ENCODE measurements around the gene KNOP1.
"Not testable (repeated sequence)": the region's sequence is repeated elsewhere in the genome, so short reads cannot be mapped to it uniquely, and the experiment has no call there.

Gene KNOP1

GRCh38 chr16:19743816-19744159 lies 25.8 kb upstream of the KNOP1 start:
- in situ Hi-C loops (cut with MboI; ENCODE audit: low sequenced_read_pairs), result no loop called here

GRCh38 chr16:19741354-19741753 lies 23.3 kb upstream of the KNOP1 start:
- in situ Hi-C loops (cut with MboI; ENCODE audit: low sequenced_read_pairs), result no loop called here

- in situ Hi-C loops (cut with MboI; ENCODE audit: low sequenced_read_pairs), result no loop called here
Measured at GRCh38 chr16:19737306-19738038, 19.4 kb upstream of the KNOP1 start.

- in situ Hi-C loops (cut with MboI; ENCODE audit: low sequenced_read_pairs), result no loop called here
Measured at GRCh38 chr16:19735074-19735867, 17.2 kb upstream of the KNOP1 start.

- in situ Hi-C loops (cut with MboI; ENCODE audit: low sequenced_read_pairs), result no loop called here
Measured at GRCh38 chr16:19733551-19733950, 15.5 kb upstream of the KNOP1 start.

- in situ Hi-C loops (cut with MboI; ENCODE audit: low sequenced_read_pairs), result no loop called here
Measured at GRCh38 chr16:19728636-19728965, 10.6 kb upstream of the KNOP1 start.

- in situ Hi-C loops (cut with MboI; ENCODE audit: low sequenced_read_pairs), result no loop called here
Measured at GRCh38 chr16:19722981-19723380, 5.0 kb upstream of the KNOP1 start.

- in situ Hi-C loops (cut with MboI; ENCODE audit: low sequenced_read_pairs), result no loop called here
Measured at GRCh38 chr16:19722269-19722952, 4.4 kb upstream of the KNOP1 start.

- in situ Hi-C loops (cut with MboI; ENCODE audit: low sequenced_read_pairs), result no loop called here
Measured at GRCh38 chr16:19718624-19718965, 568 bp upstream of the KNOP1 start.

GRCh38 chr16:19717314-19717713 lies 713 bp downstream of the KNOP1 start:
- in situ Hi-C loops (cut with MboI; ENCODE audit: low sequenced_read_pairs), result no loop called here

- in situ Hi-C loops (cut with MboI; ENCODE audit: low sequenced_read_pairs), result not testable (repeated sequence)
Measured at GRCh38 chr16:19716728-19717127, 1.3 kb downstream of the KNOP1 start.

- in situ Hi-C loops (cut with MboI; ENCODE audit: low sequenced_read_pairs), result no loop called here
Measured at GRCh38 chr16:19716183-19716582, 1.8 kb downstream of the KNOP1 start.

- in situ Hi-C loops (cut with MboI; ENCODE audit: low sequenced_read_pairs), result no loop called here
Measured at GRCh38 chr16:19715566-19715965, 2.5 kb downstream of the KNOP1 start.

GRCh38 chr16:19713697-19714096 lies 4.3 kb downstream of the KNOP1 start:
- in situ Hi-C loops (cut with MboI; ENCODE audit: low sequenced_read_pairs), result no loop called here

- in situ Hi-C loops (cut with MboI; ENCODE audit: low sequenced_read_pairs), result no loop called here
Measured at GRCh38 chr16:19712418-19713058, 5.5 kb downstream of the KNOP1 start.

GRCh38 chr16:19711643-19712042 lies 6.4 kb downstream of the KNOP1 start:
- in situ Hi-C loops (cut with MboI; ENCODE audit: low sequenced_read_pairs), result no loop called here

- in situ Hi-C loops (cut with MboI; ENCODE audit: low sequenced_read_pairs), result no loop called here
Measured at GRCh38 chr16:19710991-19711545, 7.0 kb downstream of the KNOP1 start.

GRCh38 chr16:19710191-19710908 lies 7.7 kb downstream of the KNOP1 start:
- in situ Hi-C loops (cut with MboI; ENCODE audit: low sequenced_read_pairs), result no loop called here

- in situ Hi-C loops (cut with MboI; ENCODE audit: low sequenced_read_pairs), result no loop called here
Measured at GRCh38 chr16:19709381-19710136, 8.5 kb downstream of the KNOP1 start.
